Anterior cingulate cortex (tissue), 58 donors: ENCODE results near the gene INSIG2.

ENCODE experiments used
- DNase-seq, 58 donors: peaks; one replicate each; lab custom pipeline; 2025; lab: John Stamatoyannopoulos, UW

Gene INSIG2

DNA sequence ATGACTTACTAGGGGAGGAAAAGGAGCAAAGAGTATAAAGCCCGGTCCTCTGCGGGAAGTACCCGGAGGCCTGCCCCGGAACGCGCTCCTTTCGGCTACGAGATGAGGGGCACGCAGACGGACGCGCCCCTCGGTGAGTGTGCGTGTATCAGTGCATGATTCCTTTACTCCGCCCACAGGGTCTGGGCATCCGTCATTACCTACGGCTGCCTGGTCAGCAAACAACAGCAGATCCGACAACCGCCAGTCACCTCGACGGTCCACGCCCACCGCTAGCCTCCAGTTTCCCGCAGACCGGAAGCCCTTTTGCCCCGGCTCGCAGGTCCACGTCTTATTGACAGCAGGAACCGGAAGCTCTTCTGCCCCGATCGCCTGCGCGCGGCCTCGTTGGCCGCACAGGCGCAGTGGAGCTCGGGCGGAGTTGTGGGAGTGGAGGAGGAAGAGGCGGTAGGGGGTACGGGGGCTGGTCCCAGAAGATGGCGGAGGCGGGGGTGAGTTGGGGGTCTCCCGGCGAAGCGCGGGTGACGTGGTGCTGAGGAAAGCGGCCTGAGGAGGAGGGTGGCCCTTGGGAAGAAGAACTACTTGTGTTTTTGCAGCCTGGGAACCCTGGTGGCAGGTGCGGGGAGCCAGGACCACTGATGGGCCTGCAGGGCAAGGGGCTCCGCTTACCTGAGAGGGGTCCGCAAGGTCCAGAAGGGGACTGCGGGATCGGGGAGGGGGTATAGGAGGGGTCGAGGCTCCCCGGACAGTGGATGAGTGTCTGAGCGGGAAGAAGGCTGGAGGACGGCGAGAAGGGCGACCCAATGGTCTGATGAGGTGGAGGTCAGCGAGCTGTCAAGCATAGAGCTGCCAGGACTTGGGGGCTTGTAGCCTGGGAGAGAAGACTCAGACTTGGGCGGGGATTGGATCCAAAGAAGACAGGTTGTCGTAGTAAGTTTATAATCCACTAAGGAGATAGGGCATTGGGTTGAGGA lies at the start of gene INSIG2:
Gene INSIG2, plus strand, starts transcription at position 421 of the 974 bp plus-strand sequence. CDS start 8,086 bp downstream, outside the sequence.
- peak; percentile 52 to 98 (median 91) for DNase-seq

DNA sequence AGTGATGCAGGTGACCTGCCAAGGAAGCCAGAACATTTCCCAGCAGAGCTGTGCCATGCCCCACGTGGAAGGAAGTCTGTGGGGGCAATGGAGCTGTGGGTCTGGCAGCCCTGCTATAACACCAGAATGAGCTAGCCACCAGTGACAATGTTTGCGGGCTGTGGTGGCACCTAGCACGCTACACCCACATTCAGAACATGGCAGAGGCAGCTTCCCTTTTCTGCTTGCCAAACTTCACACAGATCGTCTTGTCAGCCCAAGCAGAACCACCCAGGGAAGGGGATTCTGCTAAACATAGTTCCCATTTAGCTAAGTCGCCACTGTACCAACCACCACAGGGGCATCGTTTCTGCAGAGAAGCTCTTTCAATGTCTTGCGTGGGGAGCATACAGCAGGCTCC lies 47.4 kb upstream of the INSIG2 start:
- peak in 1 of 58 donors; percentile 14 for DNase-seq

DNA sequence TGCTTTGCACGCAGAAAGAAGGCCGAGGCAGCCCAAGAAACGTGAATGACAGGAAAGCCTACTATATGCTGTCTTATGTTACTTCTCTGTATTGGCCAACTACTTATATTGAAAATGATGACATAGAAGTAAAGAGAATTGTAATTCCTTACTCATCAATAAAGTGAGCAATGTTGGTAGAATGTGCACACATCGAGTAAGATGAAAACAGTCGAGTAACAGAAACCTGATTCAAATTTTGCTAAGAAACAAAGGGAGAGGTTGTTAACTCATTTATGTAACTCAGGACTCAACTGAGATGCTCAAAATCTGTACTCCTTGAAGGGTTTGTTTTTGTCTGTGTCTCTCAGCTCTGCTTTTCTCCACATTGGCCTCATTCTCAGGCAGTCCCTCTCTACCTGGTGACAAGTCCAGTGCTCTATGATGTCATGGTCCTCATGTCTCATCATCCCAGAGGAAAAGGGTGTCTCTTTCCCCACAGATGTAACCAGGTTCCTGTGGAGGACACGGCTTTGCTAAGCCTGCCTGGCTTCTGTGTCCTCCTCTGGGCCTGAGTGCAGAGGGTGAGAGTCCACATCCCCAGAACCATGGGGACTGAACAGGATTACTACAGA lies 44.1 kb upstream of the INSIG2 start:
- DNase-seq: no peak

DNA sequence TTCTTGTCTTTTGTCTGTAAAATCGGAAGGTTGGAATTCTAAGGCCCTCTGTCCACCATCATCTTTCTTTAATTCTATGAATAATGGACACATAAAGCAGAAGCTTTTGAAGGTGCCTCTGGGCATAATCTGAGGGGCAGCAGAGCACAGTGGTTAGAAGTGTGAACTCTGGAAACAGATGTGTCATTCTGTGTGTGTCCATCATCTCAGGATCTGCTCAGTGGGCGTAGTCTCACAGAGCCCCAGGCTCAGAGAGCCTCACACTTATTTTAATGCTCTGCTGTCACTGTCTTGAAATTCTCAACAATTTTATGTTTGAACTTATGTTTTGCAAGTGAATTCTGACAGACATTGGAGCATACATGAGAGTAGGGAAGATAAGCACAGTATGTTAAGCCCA lies 43.4 kb upstream of the INSIG2 start:
- no peak for DNase-seq

DNA sequence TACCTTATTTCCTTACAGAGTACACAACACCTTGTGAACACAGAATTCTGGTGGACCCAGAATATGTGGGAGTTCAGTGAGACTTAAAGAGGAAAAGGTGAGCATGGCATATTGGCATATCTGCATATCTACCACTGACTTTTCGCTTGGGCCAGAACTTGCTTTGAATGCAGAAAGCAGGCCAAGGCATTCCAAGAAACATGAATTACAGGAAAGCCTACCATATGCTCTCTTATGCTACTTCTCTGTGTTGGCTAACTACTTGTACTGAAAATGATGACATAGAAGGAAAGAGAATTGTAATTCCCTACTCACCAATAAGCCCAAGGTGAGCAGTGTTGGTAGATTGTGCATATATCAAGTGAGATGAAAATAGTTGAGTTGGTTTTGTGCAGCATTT lies 43.0 kb upstream of the INSIG2 start:
- DNase-seq: no peak

DNA sequence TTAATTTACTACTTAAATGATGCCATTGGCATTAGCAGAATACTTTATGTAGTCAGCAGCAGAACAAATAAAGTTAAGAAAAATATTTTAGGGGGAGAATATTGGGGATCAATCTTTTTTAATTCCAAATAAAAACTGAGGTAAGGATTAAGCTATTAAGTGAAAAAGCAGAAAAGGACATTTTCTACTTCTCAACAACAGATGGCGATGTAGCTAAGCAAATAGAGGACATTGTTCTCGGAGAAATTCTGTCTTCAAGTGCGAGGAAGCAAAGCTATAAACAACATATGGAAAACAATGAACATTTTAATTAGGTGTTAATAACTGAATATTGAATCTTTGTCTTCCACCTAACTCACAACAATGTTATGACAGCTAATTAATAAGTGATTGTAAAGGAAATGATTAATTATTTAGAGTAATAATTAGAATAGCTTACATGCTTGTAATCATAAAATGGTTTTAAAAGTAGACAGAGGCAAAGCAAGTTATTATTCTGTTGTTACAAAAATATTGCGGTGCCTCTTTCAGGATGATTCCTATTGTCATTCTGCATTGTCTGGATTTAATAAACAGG lies 41.5 kb upstream of the INSIG2 start:
- no peak for DNase-seq

DNA sequence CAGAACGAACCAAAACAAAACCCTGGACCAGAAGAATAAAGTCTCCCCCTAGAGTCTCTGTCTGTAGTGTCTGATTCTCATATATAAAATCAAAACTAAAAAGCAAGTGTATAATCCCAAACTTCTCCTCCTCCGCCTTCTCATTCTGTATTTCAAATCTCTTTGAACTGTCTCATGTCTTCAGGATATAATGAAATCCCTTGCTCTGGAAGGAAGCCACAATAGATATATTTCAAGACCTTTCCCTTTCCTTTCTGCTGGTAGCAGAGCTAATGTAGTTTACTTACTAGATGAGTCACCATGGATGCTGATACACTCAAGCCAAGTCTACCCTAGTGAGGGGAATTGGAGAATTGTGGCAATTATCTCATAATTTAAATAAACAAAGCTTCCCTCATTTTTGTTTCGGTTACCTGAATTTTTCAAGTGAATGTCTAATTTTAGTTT lies 40.9 kb upstream of the INSIG2 start:
- DNase-seq: no peak

DNA sequence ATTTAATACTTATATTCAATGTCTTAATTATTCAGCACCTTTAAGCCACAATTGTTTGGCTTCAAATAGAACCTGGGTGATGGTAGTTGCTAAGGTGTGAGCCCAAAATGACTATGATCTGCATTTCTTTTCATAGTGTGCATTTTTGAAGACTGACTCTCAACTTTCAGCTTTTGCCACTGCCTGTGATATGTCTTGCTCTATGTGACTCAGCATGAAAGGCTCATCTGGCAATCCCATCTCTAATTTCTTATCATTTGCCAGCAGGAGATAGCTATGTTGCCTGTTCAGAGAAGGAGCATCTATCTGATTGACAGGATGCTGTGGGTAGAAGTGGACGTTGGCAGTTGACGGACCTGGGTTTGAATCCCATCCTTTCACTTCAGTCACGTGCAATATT lies 39.9 kb upstream of the INSIG2 start:
- no peak for DNase-seq

DNA sequence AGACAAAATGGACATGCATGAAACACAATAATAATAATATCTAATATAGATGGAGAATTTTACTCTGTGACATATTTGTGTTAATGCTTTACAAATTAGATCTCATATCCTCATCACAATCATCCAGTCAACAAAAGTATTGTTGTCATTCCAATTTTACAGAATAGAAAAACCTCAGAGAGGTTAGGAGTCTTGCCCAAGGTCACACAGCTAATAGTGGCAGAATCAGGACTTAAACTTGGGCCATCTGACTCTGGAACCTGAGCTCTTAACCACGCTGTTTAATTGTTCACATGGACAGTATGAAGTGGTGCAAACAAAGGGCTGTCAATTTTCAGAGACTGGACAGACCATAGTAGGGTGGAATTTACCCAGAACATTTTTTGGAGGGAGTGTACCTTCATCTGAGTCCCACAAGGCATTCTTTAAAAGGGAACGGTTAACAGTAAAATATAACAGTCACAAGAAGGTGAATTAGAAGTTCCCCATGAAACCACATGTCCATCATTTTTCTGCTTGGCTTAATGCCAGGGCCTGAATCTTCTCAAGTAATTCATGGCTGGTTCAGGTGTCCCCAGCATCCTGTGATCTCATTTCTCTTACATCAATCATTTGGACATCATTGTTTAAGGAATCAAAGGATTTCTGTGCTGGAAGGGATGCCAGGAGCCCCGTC lies 39.0 kb upstream of the INSIG2 start:
- DNase-seq: no peak

DNA sequence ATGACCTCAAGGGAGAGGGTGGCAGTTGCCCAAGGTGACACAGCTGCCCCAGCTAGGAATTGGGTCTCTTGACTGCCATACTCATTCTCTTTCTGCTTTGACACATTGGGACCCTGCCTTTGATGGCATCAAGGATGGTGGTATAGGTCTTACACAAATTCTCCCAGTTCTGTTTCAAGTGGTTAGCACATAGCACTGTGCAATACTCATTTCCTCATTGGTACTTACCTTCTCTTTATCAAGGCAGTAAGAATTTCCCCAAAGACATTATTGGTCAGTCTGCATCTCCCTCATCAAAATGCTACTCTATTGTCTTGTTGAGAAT lies 38.5 kb upstream of the INSIG2 start:
- DNase-seq: no peak

DNA sequence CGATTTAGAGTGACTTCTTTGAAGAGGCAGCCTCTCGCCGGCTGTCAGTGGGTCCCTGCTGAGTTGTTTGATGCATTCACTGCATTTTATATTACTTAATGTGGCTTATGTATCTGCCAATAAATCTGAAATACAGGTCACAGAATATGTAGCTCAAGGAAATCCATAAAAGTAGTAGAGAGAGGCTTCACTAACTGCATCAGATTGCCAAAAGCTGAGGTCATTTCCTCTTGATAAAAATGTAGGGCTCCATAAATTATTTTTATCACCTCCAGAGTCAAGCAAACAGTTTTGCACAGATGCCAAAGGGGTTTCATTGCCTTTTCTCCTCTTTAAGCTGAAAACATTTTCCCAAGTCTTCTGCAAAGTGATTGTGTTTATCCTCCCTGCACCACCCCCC lies 37.9 kb upstream of the INSIG2 start:
- DNase-seq: no peak

DNA sequence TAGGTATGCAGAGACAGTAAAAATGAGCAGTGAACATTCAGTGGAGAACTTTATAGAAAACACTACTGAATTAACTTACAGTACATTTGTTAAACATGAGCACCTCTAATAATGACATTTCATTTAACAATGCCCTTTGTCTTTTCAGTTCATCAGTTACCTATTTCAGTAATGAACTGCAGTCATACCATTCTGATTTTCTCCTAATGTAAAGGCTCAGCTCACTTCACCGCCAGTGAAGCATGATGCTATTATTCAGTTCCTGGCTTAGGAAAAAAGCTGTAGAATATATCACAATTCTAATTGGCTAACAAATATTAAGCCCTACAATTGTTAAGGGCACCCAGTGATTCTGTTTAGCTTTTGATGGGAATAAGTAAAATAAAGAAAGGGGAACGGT lies 37.3 kb upstream of the INSIG2 start:
- DNase-seq: no peak

DNA sequence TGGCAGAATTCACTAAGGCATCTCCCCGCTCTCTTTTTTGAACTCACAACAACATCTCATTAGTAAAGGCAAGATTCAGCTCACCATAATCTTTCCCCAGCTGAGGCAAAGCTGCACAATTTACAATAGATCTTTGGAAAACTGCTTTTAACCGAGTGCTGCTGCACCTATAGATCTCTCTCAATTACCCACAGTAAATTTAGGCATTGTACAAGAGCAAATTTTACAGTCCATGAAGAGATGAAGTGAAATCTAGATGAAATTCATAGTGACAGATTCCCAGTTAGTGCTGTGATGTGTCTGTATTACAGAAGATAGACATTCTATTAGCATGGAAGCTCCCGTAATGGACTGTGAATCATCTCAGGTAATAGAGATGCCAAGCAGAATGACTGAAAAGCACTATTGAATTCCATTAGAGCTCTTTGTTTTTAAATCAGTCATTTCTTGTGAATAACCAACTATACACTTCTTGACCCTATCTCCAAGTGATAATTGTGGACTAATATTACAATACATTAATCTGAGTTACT lies 36.4 kb upstream of the INSIG2 start:
- no peak for DNase-seq

DNA sequence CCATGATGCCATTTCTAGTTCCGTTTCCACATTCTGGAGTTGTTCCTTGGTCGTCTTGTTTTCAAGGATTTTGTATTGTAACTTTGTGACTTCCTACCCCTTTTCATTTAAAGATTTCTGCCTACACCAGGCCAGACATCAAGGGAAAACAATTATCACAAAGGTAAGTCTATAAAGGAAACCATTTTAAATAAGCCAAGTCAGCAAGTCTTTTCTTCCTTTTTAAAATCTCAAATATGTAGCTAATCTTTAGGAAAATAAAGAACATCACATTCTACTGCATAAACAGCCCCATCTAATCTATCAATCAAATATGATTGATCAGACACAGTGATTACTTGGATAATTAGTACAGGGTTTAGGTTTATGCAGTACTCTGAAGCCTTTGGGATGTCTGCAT lies 35.8 kb upstream of the INSIG2 start:
- no peak for DNase-seq

DNA sequence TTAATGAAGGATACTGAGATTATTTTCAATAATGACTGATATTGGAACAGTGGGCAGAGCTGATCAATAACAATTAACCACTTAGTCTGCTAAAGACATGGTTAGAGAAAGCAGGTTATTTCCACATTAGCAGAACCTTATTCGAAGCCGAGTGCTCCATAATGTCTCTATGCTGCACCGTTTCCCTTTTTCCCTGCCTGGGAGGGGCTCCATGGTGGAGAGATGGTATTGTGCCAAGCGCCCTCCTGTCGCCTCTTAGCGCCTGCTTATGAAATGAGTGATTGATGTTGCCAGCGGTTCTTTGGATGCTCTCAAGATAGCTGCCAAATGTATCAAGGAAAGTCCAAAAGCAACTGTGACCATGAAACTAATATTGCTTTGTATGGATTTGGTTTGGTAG lies 34.6 kb upstream of the INSIG2 start:
- no peak for DNase-seq

DNA sequence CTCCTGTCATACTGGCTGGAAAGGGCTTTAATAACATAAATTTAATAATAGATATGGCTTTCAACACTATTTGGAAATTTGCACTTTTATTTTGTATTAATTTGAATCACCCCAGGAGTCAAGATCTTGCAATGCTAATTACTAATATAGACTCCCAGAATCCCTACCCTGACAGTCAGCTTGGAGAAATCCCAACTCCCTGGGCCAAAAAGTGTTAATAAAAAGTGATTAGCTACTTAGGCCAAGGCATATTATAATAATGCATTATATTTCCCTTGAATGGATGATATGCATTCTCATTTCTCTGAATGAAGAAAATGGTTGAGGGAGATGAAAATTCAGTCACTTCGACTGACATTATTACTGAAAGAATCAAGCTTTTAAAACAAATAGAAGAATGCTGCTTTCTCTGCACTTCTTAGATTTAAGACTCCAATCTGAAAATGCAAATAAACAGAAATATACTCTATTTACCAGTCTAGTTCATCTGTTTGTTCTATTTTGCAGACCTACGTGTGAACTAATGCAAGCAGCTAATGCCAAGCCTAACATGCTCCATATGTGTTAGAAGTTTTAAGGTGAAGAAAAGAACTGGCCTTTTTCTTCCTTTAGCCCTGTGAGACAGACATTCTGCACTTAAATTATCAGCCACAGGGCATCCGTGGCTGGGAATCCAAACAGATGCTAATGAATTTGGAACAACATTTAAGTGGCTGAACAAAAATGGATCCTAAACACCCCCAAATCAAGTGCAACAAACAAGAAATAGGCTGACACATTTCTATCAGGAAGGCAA lies 33.9 kb upstream of the INSIG2 start:
- DNase-seq: no peak

DNA sequence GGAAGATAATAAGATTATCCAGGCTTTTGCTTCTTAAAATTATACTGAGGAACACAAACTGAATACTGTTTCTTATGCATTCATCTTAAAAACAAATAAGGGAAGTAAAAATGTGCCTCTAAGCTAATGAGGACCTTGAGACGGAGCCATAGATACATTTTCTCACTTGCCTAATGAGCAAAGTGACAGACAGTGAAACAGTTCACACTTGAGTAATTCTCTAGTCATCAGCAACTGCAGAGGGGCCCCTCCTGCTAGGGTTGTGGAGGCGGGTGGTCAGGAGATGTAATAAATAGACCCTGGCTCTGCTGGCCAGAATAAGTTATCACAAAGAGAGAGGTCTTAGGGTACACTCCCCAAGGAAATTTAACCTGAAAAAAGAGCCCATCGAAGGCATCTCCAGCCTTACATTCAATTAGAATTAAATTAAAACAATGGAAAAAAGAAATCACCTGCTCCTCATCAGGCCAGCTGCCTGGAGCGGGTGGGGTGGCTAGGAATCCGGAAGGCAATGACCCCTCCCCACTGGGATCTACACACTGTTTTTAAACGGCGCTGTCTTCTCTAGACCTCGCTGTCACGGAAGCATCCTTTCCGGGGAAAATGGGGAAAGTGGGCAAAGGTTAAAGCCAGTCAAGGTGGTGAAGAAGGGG lies 32.6 kb upstream of the INSIG2 start:
- no peak for DNase-seq

DNA sequence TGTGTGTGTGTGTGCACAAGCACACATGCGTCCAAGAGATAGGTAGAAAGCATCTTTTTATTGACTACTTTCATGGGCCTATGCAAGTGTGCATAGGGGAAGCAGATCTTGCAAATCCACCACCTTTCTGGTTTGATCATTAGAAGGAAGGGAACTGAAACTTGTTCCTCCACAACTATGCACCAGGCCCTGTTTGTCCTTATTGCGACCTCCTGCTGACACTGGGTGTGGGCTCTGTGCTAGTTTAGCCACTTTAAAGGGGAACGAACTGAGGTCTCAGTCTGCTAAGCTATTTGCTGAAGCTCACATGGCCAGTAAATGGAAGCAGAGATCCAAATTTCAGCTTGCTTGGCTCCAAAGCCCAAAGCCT lies 32.1 kb upstream of the INSIG2 start:
- DNase-seq: peak in 10 of 58 donors; percentile 2 to 26 (median 6)

DNA sequence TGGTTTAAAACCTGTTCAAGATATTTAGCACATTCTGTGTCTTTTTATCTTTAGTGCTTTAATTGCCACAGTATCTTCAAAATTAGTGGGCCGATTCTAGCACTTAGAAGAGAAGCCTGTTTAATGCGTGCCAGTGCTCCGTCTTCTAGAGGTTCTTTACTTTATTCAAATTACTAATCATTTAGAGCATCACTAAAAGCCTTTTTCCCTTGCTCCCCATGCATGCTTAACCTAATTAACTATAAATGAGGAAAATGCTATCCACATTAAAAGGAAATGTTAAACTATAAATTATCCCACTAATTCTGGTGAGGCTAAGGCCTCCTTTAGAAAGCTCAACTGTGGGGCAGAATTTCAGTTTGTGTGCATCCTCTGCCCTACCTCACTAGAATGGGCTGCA lies 31.5 kb upstream of the INSIG2 start:
- no peak for DNase-seq
